Trophoblast cell (in vitro differentiated cells and primary cell): Measurements from ENCODE around the gene BRD2.

ENCODE experiments used
- DNase-seq, 2 donors: peaks; one replicate each; pipeline ENCODE4 v3.0.0-alpha.2; 2016
- H2AFZ ChIP-seq: 2 replicates; pipeline ENCODE4 v1.6.1; 2013; ENCODE audit warnings: low read length, moderate library complexity, mild to moderate bottlenecking; ENCODE audit not compliant: insufficient read depth, poor library complexity
- H2AK5ac ChIP-seq: 2 replicates; pipeline ENCODE4 v1.6.1; 2013; ENCODE audit warnings: mild to moderate bottlenecking, low read length
- H2BK120ac ChIP-seq: 2 replicates; pipeline ENCODE4 v1.6.1; 2013; ENCODE audit warnings: low read length, mild to moderate bottlenecking, moderate library complexity; ENCODE audit not compliant: insufficient read depth, poor library complexity
- H2BK12ac ChIP-seq: 2 replicates; pipeline ENCODE4 v1.6.1; 2013; ENCODE audit warnings: mild to moderate bottlenecking, low read length, moderate library complexity
- H2BK5ac ChIP-seq: 2 replicates; pipeline ENCODE4 v1.6.1; 2013; ENCODE audit warnings: low read length, low read depth, moderate library complexity, mild to moderate bottlenecking; ENCODE audit not compliant: poor library complexity
- H3K14ac ChIP-seq: 2 replicates; pipeline ENCODE4 v1.6.1; 2013; ENCODE audit warnings: mild to moderate bottlenecking, low read length
- H3K18ac ChIP-seq: 2 replicates; pipeline ENCODE4 v1.6.1; 2013; ENCODE audit warnings: mild to moderate bottlenecking, low read length
- H3K23ac ChIP-seq: 2 replicates; pipeline ENCODE4 v1.6.1; 2013; ENCODE audit warnings: low read length
- H3K27ac ChIP-seq: 2 replicates; pipeline ENCODE4 v1.5.1; 2013; ENCODE audit warnings: low read depth, mild to moderate bottlenecking, inconsistent platforms, low read length, moderate library complexity
- H3K27me3 ChIP-seq: 2 replicates; pipeline ENCODE4 v1.6.1; 2013; ENCODE audit warnings: inconsistent platforms, mild to moderate bottlenecking, low read length, moderate library complexity; ENCODE audit not compliant: insufficient read depth
- H3K36me3 ChIP-seq, 2 experiments: 1 replicate in 1 of 2; 2 replicates in 1 of 2; pipeline ENCODE4 v1.6.1; 2013; ENCODE audit warnings: low read length in 2 of 2, mild to moderate bottlenecking in 2 of 2, moderate library complexity in 1 of 2; ENCODE audit not compliant: insufficient read depth in 2 of 2, control insufficient read depth in 1 of 2
- H3K4ac ChIP-seq: 2 replicates; pipeline ENCODE4 v1.6.1; 2013; ENCODE audit warnings: low read depth, mild to moderate bottlenecking, low read length, moderate library complexity
- H3K4me1 ChIP-seq, 2 experiments: 1 replicate in 1 of 2; 2 replicates in 1 of 2; pipeline ENCODE4 v1.6.1; 2013; ENCODE audit warnings: low read length in 2 of 2, mild to moderate bottlenecking in 2 of 2, moderate library complexity in 1 of 2; ENCODE audit not compliant: insufficient read depth in 2 of 2, control insufficient read depth in 1 of 2
- H3K4me2 ChIP-seq: 2 replicates; pipeline ENCODE4 v1.6.1; 2013; ENCODE audit warnings: inconsistent platforms, mild to moderate bottlenecking, low read length, moderate library complexity
- H3K4me3 ChIP-seq: 2 replicates; pipeline ENCODE4 v1.5.1; 2013; ENCODE audit warnings: mild to moderate bottlenecking, low read depth, low read length, inconsistent platforms
- H3K79me1 ChIP-seq: one replicate; pipeline ENCODE4 v1.6.1; 2013; ENCODE audit warnings: low read length
- H3K79me2 ChIP-seq: 2 replicates; pipeline ENCODE4 v1.6.1; 2013; ENCODE audit warnings: low read length, mild to moderate bottlenecking; ENCODE audit not compliant: control insufficient read depth, insufficient read depth, poor library complexity
- H3K9ac ChIP-seq: 2 replicates; pipeline ENCODE4 v1.6.1; 2013; ENCODE audit warnings: mild to moderate bottlenecking, low read length
- H3K9me3 ChIP-seq: 2 replicates; pipeline ENCODE4 v1.6.1; 2013; ENCODE audit warnings: low read depth, mild to moderate bottlenecking, control low read depth, inconsistent platforms, low read length; ENCODE audit not compliant: insufficient read depth
- H4K12ac ChIP-seq: 2 replicates; pipeline ENCODE4 v1.6.1; 2013; ENCODE audit warnings: low read depth, mild to moderate bottlenecking, low read length, moderate library complexity
- H4K8ac ChIP-seq: 2 replicates; pipeline ENCODE4 v1.6.1; 2013; ENCODE audit warnings: low read depth, mild to moderate bottlenecking, low read length, moderate library complexity
- H4K91ac ChIP-seq: one replicate; pipeline ENCODE4 v1.6.1; 2013; ENCODE audit warnings: low read depth, mild to moderate bottlenecking, low read length, moderate library complexity
- WGBS: extraction: QIAGEN DNeasy Blood & Tissue Kit; methylation state at CpG from one replicate; pipeline ENCODE4 v1.1.7; 2013; ENCODE audit warnings: missing lambda C conversion rate; ENCODE audit not compliant: insufficient read length, insufficient coverage; ENCODE audit errors: extremely low coverage; 5-methylcytosine and 5-hydroxymethylcytosine counted together

BRD2 gene

DNA sequence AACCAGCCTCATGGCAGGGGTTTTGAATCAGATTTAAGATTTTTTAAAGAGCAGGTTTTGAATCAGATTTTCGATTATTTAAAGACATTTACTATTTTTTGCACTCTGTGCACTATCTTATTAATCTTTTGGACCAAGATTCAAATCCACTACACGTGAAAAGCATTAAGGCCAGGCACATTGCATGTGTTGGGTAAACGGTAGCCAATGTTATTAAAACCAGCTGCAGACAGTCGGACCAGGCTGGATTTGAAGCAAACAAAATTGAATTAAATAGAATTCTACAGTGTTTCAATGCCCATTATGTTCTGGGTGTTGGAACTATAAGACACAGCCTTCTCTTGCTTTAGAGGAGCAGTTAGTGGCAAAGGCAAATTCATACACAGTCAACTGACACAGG is 33.3 kb downstream of the BRD2 start:
- H2AK5ac ChIP-seq = no peak overlapping the region
- H3K27ac ChIP-seq = no peak overlapping the region
- no peak overlapping the region for H3K9ac ChIP-seq
- no peak overlapping the region for H4K12ac ChIP-seq
- H3K14ac ChIP-seq = no peak overlapping the region
- H3K4me3 ChIP-seq = no peak overlapping the region
- no peak overlapping the region for H4K91ac ChIP-seq
- WGBS = no CpG with 5 or more reads among the region's 4 CpGs
- no peaks in the 10 kb centered on the region for H3K79me2 ChIP-seq
- no peak overlapping the region for H3K4ac ChIP-seq
- H2BK5ac ChIP-seq = no peak overlapping the region
- no peaks in the 10 kb centered on the region for H3K79me1 ChIP-seq
- no peak overlapping the region for H2AFZ ChIP-seq
- H3K18ac ChIP-seq = no peak overlapping the region
- no peak overlapping the region for H3K4me2 ChIP-seq
- H3K9me3 ChIP-seq = no peaks in the 10 kb centered on the region
- H3K36me3 ChIP-seq = no peaks in the 10 kb centered on the region
- no peak overlapping the region for H4K8ac ChIP-seq
- no peak overlapping the region for H3K23ac ChIP-seq
- no peak overlapping the region for H2BK12ac ChIP-seq
- no peaks in the 10 kb centered on the region for H3K4me1 ChIP-seq
- H3K27me3 ChIP-seq = no peaks in the 10 kb centered on the region
- H2BK120ac ChIP-seq = no peak overlapping the region
- no peak for DNase-seq

- H2BK120ac ChIP-seq = no peak overlapping the region
- no peak overlapping the region for H4K12ac ChIP-seq
- H3K4me2 ChIP-seq = no peak overlapping the region
- H3K9me3 ChIP-seq = peaks cover 2% of the 10 kb centered on the region
- no peak overlapping the region for H3K4me3 ChIP-seq
- no peaks in the 10 kb centered on the region for H3K79me2 ChIP-seq
- no CpG with 5 or more reads among the region's 6 CpGs for WGBS
- no peak overlapping the region for H2AFZ ChIP-seq
- no peak overlapping the region for H2BK5ac ChIP-seq
- H4K91ac ChIP-seq = no peak overlapping the region
- no peak overlapping the region for H4K8ac ChIP-seq
- H3K4ac ChIP-seq = no peak overlapping the region
- H3K36me3 ChIP-seq = no peaks in the 10 kb centered on the region
- peaks cover 0 to 4% of the 10 kb centered on the region in 2 experiments for H3K4me1 ChIP-seq
- DNase-seq = no peak
- H3K9ac ChIP-seq = no peak overlapping the region
- H3K27ac ChIP-seq = no peak overlapping the region
- no peak overlapping the region for H3K14ac ChIP-seq
- H3K79me1 ChIP-seq = no peaks in the 10 kb centered on the region
- no peak overlapping the region for H3K18ac ChIP-seq
- H2AK5ac ChIP-seq = no peak overlapping the region
- no peak overlapping the region for H2BK12ac ChIP-seq
- H3K27me3 ChIP-seq = no peaks in the 10 kb centered on the region
- no peak overlapping the region for H3K23ac ChIP-seq
Measured at GRCh38 chr6:33004940-33005339, 36.5 kb downstream of the BRD2 start.

GRCh38 chr6:33007831-33008400 is 39.5 kb downstream of the BRD2 start:
- Histone ChIP-seq H3K18ac (no peak overlapping the region), H3K4ac (no peak overlapping the region), H3K9me3 (peaks cover 2% of the 10 kb centered on the region), H2AFZ (no peak overlapping the region), H2BK12ac (no peak overlapping the region), H3K4me2 (no peak overlapping the region), H3K36me3 (no peaks in the 10 kb centered on the region), H3K4me1 (peaks cover 0 to 4% of the 10 kb centered on the region in 2 experiments), H2BK120ac (no peak overlapping the region), H4K91ac (no peak overlapping the region), H3K9ac (no peak overlapping the region), H3K4me3 (no peak overlapping the region), H3K27me3 (no peaks in the 10 kb centered on the region), H3K23ac (no peak overlapping the region), H3K14ac (no peak overlapping the region), H3K79me1 (no peaks in the 10 kb centered on the region), H2AK5ac (no peak overlapping the region), H4K12ac (no peak overlapping the region), H3K79me2 (no peaks in the 10 kb centered on the region), H3K27ac (no peak overlapping the region), H2BK5ac (no peak overlapping the region), H4K8ac (no peak overlapping the region)
- no peak for DNase-seq
- no CpG with 5 or more reads among the region's 26 CpGs for WGBS

DNA sequence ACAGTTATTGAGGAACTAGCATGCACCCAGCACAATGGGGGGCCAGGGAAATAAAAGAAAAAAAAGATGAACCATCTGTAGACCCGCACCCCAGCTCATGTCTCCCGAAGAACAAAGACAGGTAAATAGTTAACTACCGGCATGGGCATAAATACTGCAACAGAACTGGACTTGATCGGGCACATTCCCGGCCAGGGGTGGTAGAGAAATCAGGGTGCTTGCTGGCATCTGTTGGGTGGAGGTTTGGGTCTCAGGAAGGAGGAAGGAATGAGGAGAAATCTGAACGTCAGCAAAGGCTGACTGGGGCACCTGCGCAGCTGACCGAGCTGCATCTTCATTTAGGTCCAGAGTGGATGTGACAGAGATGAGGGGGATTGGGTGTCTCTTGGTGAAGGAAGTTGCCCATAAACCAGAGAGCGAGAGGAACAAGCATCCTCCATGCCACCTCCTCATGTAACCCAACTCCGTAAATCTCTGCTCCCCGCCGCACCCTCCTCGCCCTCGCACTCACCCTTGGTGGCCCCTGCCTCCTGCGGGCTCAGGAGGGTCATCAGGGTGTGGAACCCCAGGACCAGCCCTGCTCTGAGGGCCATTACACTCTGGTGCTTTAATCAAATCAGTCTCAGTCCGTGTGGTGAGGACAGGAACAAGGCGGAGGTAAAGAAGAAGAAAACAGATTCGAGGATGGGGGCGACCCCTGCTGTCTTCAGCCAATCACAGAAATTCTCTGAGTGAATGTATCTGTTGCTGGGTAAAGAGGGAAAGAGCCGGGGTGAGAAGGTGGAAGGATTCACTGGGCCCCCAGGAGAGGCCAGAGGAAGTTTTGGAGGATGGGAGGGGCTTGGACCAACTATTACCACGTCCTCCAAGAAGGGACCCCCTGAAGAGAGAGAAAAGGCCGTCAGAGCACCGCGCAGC is 40.8 kb downstream of the BRD2 start, which contains the start of gene HLA-DOA:
Gene HLA-DOA (minus strand): TSS at position 648 of the 918 bp plus-strand sequence.
- H2BK120ac ChIP-seq = no peak within 1 kb of the TSS
- no peak within 1 kb of the TSS for H3K14ac ChIP-seq
- no peaks in the 10 kb centered on the region for H3K79me1 ChIP-seq
- H3K18ac ChIP-seq = no peak within 1 kb of the TSS
- no peaks in the 10 kb centered on the region for H3K36me3 ChIP-seq
- H2AK5ac ChIP-seq = no peak within 1 kb of the TSS
- H2BK12ac ChIP-seq = no peak within 1 kb of the TSS
- H3K4me3 ChIP-seq = peak within 1 kb of the TSS; percentile 63
- no peak within 1 kb of the TSS for H2BK5ac ChIP-seq
- H2AFZ ChIP-seq = no peak within 1 kb of the TSS
- H4K91ac ChIP-seq = no peak within 1 kb of the TSS
- no peak within 1 kb of the TSS for H3K4ac ChIP-seq
- no peaks in the 10 kb centered on the region for H3K79me2 ChIP-seq
- peaks cover 4% of the 10 kb centered on the region for H3K9me3 ChIP-seq
- no peaks in the 10 kb centered on the region for H3K27me3 ChIP-seq
- no peak within 1 kb of the TSS for H3K9ac ChIP-seq
- no CpG with 5 or more reads among the region's 24 CpGs for WGBS
- peaks cover 0 to 4% of the 10 kb centered on the region in 2 experiments for H3K4me1 ChIP-seq
- peak within 1 kb of the TSS; percentile 62 for H3K4me2 ChIP-seq
- no peak within 1 kb of the TSS for H4K8ac ChIP-seq
- peak in 1 of 2 donors; percentile 8 for DNase-seq
- H3K23ac ChIP-seq = no peak within 1 kb of the TSS
- no peak within 1 kb of the TSS for H4K12ac ChIP-seq
- H3K27ac ChIP-seq = no peak within 1 kb of the TSS
